ENCODE data around the gene RUNX1. TPM values are rescaled to one million over a fixed set of nuclear protein-coding genes. Genes with fewer than 3 reads are reported as not detected.

The RUNX1 gene
- total and polyA plus RNA-seq, 4 experiments from 2014 or later: 6.0 to 96.3 (median 56.4) TPM

- ChIA-PET POLR2A (ENCODE audit: partially characterized antibody) (no interaction called here), CTCF (ENCODE audit: partially characterized antibody) (no interaction called here)
- peak overlapping the region in 2 of 7 donors; percentile 35 to 52 for H3K27ac Mint-ChIP-seq
- H3K4me1 Mint-ChIP-seq: peaks cover 31 to 59% (median 42%) of the 10 kb centered on the region in 4 donors
- Histone ChIP-seq H3K27me3 (ENCODE audit: insufficient read depth, low read length) (no peaks in the 10 kb centered on the region), H3K27ac (ENCODE audit: low read depth, low read length) (no peak overlapping the region), H3K9me3 (ENCODE audit: control insufficient read depth in 1 of 2, low read length in 2 of 2) (no peaks in the 10 kb centered on the region), H3K36me3 (ENCODE audit: insufficient read depth, low read length) (peaks cover 44% of the 10 kb centered on the region), H3K4me1 (ENCODE audit: insufficient read depth, low read length) (peaks cover 6% of the 10 kb centered on the region), H3K4me3 (ENCODE audit: low read length in 2 of 2) (no peak overlapping the region)
- no peak overlapping the region for H3K4me3 Mint-ChIP-seq
- no peaks in the 10 kb centered on the region for H3K27me3 Mint-ChIP-seq
- DNase-seq: no peak
- intact Hi-C loops (cut with micrococcal nuclease): no loop called here
- H3K9me3 Mint-ChIP-seq: peaks cover 0 to 2% (median 0%) of the 10 kb centered on the region in 8 donors
- peaks cover 39 to 71% of the 10 kb centered on the region in 2 donors for H3K36me3 Mint-ChIP-seq
Observed at GRCh38 chr21:34871026-34871908, 177.8 kb downstream of the RUNX1 start.

GRCh38 chr21:34870246-34870645 lies 178.9 kb downstream of the RUNX1 start:
- Histone ChIP-seq H3K9me3 (ENCODE audit: control insufficient read depth in 1 of 2, low read length in 2 of 2) (no peaks in the 10 kb centered on the region), H3K27ac (ENCODE audit: low read depth, low read length) (no peak overlapping the region), H3K4me1 (ENCODE audit: insufficient read depth, low read length) (peaks cover 15% of the 10 kb centered on the region), H3K27me3 (ENCODE audit: insufficient read depth, low read length) (no peaks in the 10 kb centered on the region), H3K36me3 (ENCODE audit: insufficient read depth, low read length) (peaks cover 45% of the 10 kb centered on the region), H3K4me3 (ENCODE audit: low read length in 2 of 2) (no peak overlapping the region)
- POLR2A ChIA-PET (ENCODE audit: partially characterized antibody): no interaction called here
- Mint-ChIP-seq H3K36me3 (peaks cover 42 to 72% of the 10 kb centered on the region in 2 donors), H3K4me3 (no peak overlapping the region), H3K4me1 (peaks cover 34 to 64% (median 46%) of the 10 kb centered on the region in 4 donors), H3K27me3 (no peaks in the 10 kb centered on the region), H3K9me3 (peaks cover 0 to 2% (median 0%) of the 10 kb centered on the region in 8 donors), H3K27ac (no peak overlapping the region)
- intact Hi-C loops (cut with micrococcal nuclease): no loop called here
- no peak for DNase-seq
- CTCF ChIA-PET (ENCODE audit: partially characterized antibody): no interaction called here

GRCh38 chr21:34869545-34869944 lies 179.6 kb downstream of the RUNX1 start:
- Histone ChIP-seq H3K27me3 (ENCODE audit: insufficient read depth, low read length) (no peaks in the 10 kb centered on the region), H3K27ac (ENCODE audit: low read depth, low read length) (no peak overlapping the region), H3K9me3 (ENCODE audit: control insufficient read depth in 1 of 2, low read length in 2 of 2) (no peaks in the 10 kb centered on the region), H3K36me3 (ENCODE audit: insufficient read depth, low read length) (peaks cover 52% of the 10 kb centered on the region), H3K4me3 (ENCODE audit: low read length in 2 of 2) (no peak overlapping the region), H3K4me1 (ENCODE audit: insufficient read depth, low read length) (peaks cover 15% of the 10 kb centered on the region)
- ChIA-PET POLR2A (ENCODE audit: partially characterized antibody) (no interaction called here), CTCF (ENCODE audit: partially characterized antibody) (no interaction called here)
- intact Hi-C loops (cut with micrococcal nuclease): no loop called here
- no peak for DNase-seq
- Mint-ChIP-seq H3K4me1 (peaks cover 37 to 64% (median 50%) of the 10 kb centered on the region in 4 donors), H3K4me3 (no peak overlapping the region), H3K27ac (peak overlapping the region in 2 of 7 donors; percentile 17 to 22), H3K36me3 (peaks cover 49 to 75% of the 10 kb centered on the region in 2 donors), H3K27me3 (no peaks in the 10 kb centered on the region), H3K9me3 (no peaks in the 10 kb centered on the region)

GRCh38 chr21:34867785-34868184 lies 181.3 kb downstream of the RUNX1 start:
- intact Hi-C loops (cut with micrococcal nuclease): no loop called here
- peaks cover 56% of the 10 kb centered on the region for H3K36me3 ChIP-seq (ENCODE audit: insufficient read depth, low read length)
- no peaks in the 10 kb centered on the region for H3K9me3 Mint-ChIP-seq
- no peak overlapping the region for H3K4me3 ChIP-seq (ENCODE audit: low read length in 2 of 2)
- H3K9me3 ChIP-seq (ENCODE audit: control insufficient read depth in 1 of 2, low read length in 2 of 2): no peaks in the 10 kb centered on the region
- DNase-seq: no peak
- no peak overlapping the region for H3K4me3 Mint-ChIP-seq
- no peak overlapping the region for H3K27ac ChIP-seq (ENCODE audit: low read depth, low read length)
- ChIA-PET POLR2A (ENCODE audit: partially characterized antibody) (no interaction called here), CTCF (ENCODE audit: partially characterized antibody) (interaction anchor here (1.2 kb wide), 1 partner anchor 11 kb away, joined by 5 read pairs; no protein-coding TSS in a partner anchor)
- H3K36me3 Mint-ChIP-seq: peaks cover 51 to 74% of the 10 kb centered on the region in 2 donors
- H3K27ac Mint-ChIP-seq: peak overlapping the region in 2 of 7 donors; percentile 27 to 59
- peaks cover 32 to 61% (median 50%) of the 10 kb centered on the region in 4 donors for H3K4me1 Mint-ChIP-seq
- H3K27me3 Mint-ChIP-seq: no peaks in the 10 kb centered on the region
- peaks cover 15% of the 10 kb centered on the region for H3K4me1 ChIP-seq (ENCODE audit: insufficient read depth, low read length)
- H3K27me3 ChIP-seq (ENCODE audit: insufficient read depth, low read length): no peaks in the 10 kb centered on the region

GRCh38 chr21:34865400-34866241 lies 183.5 kb downstream of the RUNX1 start:
- Mint-ChIP-seq H3K27me3 (no peaks in the 10 kb centered on the region), H3K4me1 (peaks cover 35 to 67% (median 51%) of the 10 kb centered on the region in 4 donors), H3K9me3 (peaks cover 0 to 3% (median 0%) of the 10 kb centered on the region in 8 donors), H3K36me3 (peaks cover 65 to 86% of the 10 kb centered on the region in 2 donors), H3K27ac (peak overlapping the region; percentile 15 to 89 (median 69)), H3K4me3 (peak overlapping the region in 4 of 8 donors; percentile 7 to 34 (median 16))
- Histone ChIP-seq H3K27me3 (ENCODE audit: insufficient read depth, low read length) (no peaks in the 10 kb centered on the region), H3K27ac (ENCODE audit: low read depth, low read length) (no peak overlapping the region), H3K36me3 (ENCODE audit: insufficient read depth, low read length) (peaks cover 77% of the 10 kb centered on the region), H3K9me3 (ENCODE audit: control insufficient read depth in 1 of 2, low read length in 2 of 2) (no peaks in the 10 kb centered on the region), H3K4me3 (ENCODE audit: low read length in 2 of 2) (no peak overlapping the region), H3K4me1 (ENCODE audit: insufficient read depth, low read length) (peaks cover 15% of the 10 kb centered on the region)
- no peak for DNase-seq
- intact Hi-C loops (cut with micrococcal nuclease): no loop called here
- CTCF ChIA-PET (ENCODE audit: partially characterized antibody): no interaction called here
- POLR2A ChIA-PET (ENCODE audit: partially characterized antibody): no interaction called here

- no peaks in the 10 kb centered on the region for H3K27me3 Mint-ChIP-seq
- peaks cover 35 to 68% (median 51%) of the 10 kb centered on the region in 4 donors for H3K4me1 Mint-ChIP-seq
- DNase-seq: no peak
- Histone ChIP-seq H3K27me3 (ENCODE audit: insufficient read depth, low read length) (no peaks in the 10 kb centered on the region), H3K27ac (ENCODE audit: low read depth, low read length) (no peak overlapping the region), H3K4me3 (ENCODE audit: low read length in 2 of 2) (no peak overlapping the region), H3K36me3 (ENCODE audit: insufficient read depth, low read length) (peaks cover 71% of the 10 kb centered on the region), H3K9me3 (ENCODE audit: control insufficient read depth in 1 of 2, low read length in 2 of 2) (no peaks in the 10 kb centered on the region), H3K4me1 (ENCODE audit: insufficient read depth, low read length) (peaks cover 15% of the 10 kb centered on the region)
- peak overlapping the region in 1 of 8 donors; percentile 45 for H3K4me3 Mint-ChIP-seq
- H3K27ac Mint-ChIP-seq: peak overlapping the region in 3 of 7 donors; percentile 11 to 89 (median 71)
- ChIA-PET POLR2A (ENCODE audit: partially characterized antibody) (interaction anchor here (0.8 kb wide), 1 partner anchor 24 kb away, joined by 3 read pairs; no protein-coding TSS in a partner anchor), CTCF (ENCODE audit: partially characterized antibody) (interaction anchor here (1.1 kb wide), 1 partner anchor 536 kb away, joined by 3 read pairs; no protein-coding TSS in a partner anchor)
- H3K36me3 Mint-ChIP-seq: peaks cover 68 to 91% of the 10 kb centered on the region in 2 donors
- H3K9me3 Mint-ChIP-seq: peaks cover 0 to 3% (median 0%) of the 10 kb centered on the region in 8 donors
- intact Hi-C loops (cut with micrococcal nuclease): no loop called here
Observed at GRCh38 chr21:34864370-34865149, 184.5 kb downstream of the RUNX1 start.
